Ovary (tissue), 3 donors: ENCODE results near the gene ATP1A2.

Experiments used
- EP300 ChIP-seq: sonication (generic); formaldehyde crosslinking; IDR thresholded peaks from one replicate; pipeline ENCODE4 v1.6.1; 2017; ENCODE audit warnings: antibody characterized with exemption
- POLR2A ChIP-seq: fragments of 450-650 bp; IDR thresholded peaks from one replicate; pipeline ENCODE4 v1.6.1; 2017; ENCODE audit warnings: antibody characterized with exemption, mild to moderate bottlenecking, moderate library complexity
- TF ChIP-seq, protein P1 (sequence below), 3 donors: fragments of 450-650 bp in 2 of 3; fragments of 200-600 bp in 1 of 3; IDR thresholded peaks; one replicate each; pipeline versions ENCODE4 v1.5.1 to v1.8.0; 2016 to 2022; ENCODE audit warnings: antibody characterized with exemption in 3 of 3, mild to moderate bottlenecking in 1 of 3
- donor health status: DM: no; HTN: no; CAD: no.

DNA sequence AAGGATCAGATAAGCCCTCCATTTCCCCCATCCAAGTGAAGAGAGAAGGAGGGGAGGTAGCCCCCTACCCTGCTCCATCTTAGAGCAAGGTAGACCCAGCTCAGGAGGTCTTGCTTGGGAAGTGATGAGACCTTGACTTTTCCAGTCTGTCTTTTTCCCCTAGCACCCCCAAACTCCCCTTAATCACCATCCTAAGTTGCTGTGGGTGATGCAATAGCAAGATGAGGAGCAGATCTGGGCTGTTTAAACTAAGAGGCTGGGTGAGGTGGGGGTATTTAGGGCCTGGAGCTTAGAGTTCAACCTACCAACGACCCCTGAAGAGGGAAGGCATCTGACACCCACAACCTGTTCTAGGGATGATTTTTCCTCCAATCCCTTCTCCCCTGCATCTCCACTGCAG lies 1.7 kb downstream of the ATP1A2 start:
- TF ChIP-seq, protein P1, sequence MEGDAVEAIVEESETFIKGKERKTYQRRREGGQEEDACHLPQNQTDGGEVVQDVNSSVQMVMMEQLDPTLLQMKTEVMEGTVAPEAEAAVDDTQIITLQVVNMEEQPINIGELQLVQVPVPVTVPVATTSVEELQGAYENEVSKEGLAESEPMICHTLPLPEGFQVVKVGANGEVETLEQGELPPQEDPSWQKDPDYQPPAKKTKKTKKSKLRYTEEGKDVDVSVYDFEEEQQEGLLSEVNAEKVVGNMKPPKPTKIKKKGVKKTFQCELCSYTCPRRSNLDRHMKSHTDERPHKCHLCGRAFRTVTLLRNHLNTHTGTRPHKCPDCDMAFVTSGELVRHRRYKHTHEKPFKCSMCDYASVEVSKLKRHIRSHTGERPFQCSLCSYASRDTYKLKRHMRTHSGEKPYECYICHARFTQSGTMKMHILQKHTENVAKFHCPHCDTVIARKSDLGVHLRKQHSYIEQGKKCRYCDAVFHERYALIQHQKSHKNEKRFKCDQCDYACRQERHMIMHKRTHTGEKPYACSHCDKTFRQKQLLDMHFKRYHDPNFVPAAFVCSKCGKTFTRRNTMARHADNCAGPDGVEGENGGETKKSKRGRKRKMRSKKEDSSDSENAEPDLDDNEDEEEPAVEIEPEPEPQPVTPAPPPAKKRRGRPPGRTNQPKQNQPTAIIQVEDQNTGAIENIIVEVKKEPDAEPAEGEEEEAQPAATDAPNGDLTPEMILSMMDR (IDR thresholded peaks at IDR 0.05) = no peak
- no peak for TF ChIP-seq EP300
- TF ChIP-seq POLR2A = no peak
